H1 (cell line): ENCODE results near the gene GNB1L. TPM values are rescaled to one million over a fixed set of nuclear protein-coding genes. Genes with fewer than 3 reads are reported as not detected.

ENCODE experiments used
- ASH2L ChIP-seq: fragments of 200-600, 300-600 bp; sonication (generic); IDR thresholded peaks from one replicate; pipeline ENCODE4 v1.7.1; 2017; ENCODE audit warnings: low read length
- JUN ChIP-seq: IDR thresholded peaks from 2 replicates; pipeline ENCODE4 v1.6.1; 2011; ENCODE audit warnings: low read depth, mild to moderate bottlenecking, improper control_type of control experiment, low read length
- NRF1 ChIP-seq: IDR thresholded peaks from 2 replicates; pipeline ENCODE4 v1.6.1; 2011; ENCODE audit warnings: mild to moderate bottlenecking, low read depth, low read length, improper control_type of control experiment
- SIRT6 ChIP-seq: IDR thresholded peaks from one replicate; pipeline ENCODE4 v1.7.1; 2012; ENCODE audit warnings: low read length, inconsistent platforms
- polyA plus RNA-seq, 7 experiments: library from polyadenylated mRNA; depleted of rRNA in 3 of 7; stranded (reverse) in 5 of 7; unstranded in 2 of 7; fragments of >200 nt in 5 of 7; fragments of 200-250 nt in 2 of 7; gene quantifications; 1 replicate in 5 of 7; 2 replicates in 1 of 7; 4 replicates in 1 of 7; pipeline versions ENCODE4 v1.2.1 to v1.2.3, GENCODE V29; 2011 to 2013; ENCODE audit warnings: missing spikeins in 2 of 7, mixed read lengths in 2 of 7
- total RNA-seq: library from RNA; stranded (reverse); fragmentation: NEBNext Ultra II Directional; extraction: Animal tissue kit (Norgen Biotek cat#: 25700); gene quantifications from 2 replicates; pipeline ENCODE4 v1.2.1, GENCODE V29; 2021
- TF ChIP-seq, protein P1 (sequence below): IDR thresholded peaks from 2 replicates; pipeline ENCODE4 v1.6.1; 2011; ENCODE audit warnings: low read length, improper control_type of control experiment

Gene GNB1L
- total and polyA plus RNA-seq, 2 of the 8 experiments (the other 6 are each of a cell fraction or from before 2014, with no cell fraction given) = 14.0 to 15.6 TPM

DNA sequence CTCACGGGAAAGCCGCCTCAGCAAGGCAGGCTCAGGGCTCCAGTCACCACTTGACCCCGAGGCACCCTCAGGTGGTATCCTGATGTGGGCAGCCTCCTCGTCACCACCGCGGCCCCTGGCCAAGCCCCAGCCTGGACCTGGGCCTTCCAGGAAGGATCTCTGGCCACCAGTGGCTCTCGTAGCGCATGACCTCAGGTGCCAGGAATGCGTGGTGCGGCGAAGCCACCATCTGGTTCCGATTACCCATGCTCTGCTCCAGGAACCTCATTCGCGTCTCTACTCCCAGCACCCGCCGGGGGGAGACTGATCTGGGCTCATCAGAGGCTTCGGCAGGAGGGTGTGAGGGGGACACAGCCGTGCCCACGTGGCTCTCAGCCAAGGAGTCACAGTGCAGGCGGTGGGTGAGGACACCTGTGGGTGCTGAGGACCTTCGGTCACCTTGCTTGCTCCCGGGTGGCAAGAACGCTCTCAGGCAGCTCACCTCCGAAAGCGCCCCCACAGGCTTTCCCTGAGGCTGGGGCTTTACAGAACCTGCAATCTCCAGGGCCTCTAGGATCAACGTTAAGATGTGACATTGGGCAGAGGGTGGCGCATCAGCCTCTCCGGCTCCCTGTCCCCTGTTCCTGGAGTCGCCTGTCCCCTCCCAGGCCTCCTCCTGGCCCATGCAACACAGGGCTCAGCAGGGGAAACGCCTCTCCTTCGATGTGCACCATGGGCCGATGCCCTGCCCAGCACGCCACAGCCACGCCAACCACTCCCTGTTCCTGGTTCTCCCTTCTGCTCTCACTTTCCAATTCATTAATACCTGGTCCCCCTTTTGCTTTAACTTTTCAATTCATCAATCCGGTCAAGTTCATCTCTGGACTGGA, 55.1 kb downstream of the GNB1L start (continued):
- TF ChIP-seq, protein P1, sequence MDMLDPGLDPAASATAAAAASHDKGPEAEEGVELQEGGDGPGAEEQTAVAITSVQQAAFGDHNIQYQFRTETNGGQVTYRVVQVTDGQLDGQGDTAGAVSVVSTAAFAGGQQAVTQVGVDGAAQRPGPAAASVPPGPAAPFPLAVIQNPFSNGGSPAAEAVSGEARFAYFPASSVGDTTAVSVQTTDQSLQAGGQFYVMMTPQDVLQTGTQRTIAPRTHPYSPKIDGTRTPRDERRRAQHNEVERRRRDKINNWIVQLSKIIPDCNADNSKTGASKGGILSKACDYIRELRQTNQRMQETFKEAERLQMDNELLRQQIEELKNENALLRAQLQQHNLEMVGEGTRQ = no peak
- TF ChIP-seq NRF1 = no peak
- no peak for TF ChIP-seq SIRT6
- no peak for TF ChIP-seq ASH2L
- TF ChIP-seq JUN = no peak
